ENCODE data around the gene PJA2. TPM values are rescaled to one million over a fixed set of nuclear protein-coding genes. Genes with fewer than 3 reads are reported as not detected.

The PJA2 gene
- total and polyA plus RNA-seq, 2 of the 8 experiments (the other 6 are each of a cell fraction or from before 2014, with no cell fraction given), result 15.3 to 47.7 TPM

GRCh38 chr5:109410389-109411148 lies 795 bp upstream of the PJA2 start (continued):
- TF ChIP-seq CTCF (IDR thresholded peaks at IDR 0.05; ENCODE audit: control extremely low read depth in 1 of 3, insufficient read depth in 1 of 3, low read depth in 1 of 3, low read length in 3 of 3), result no peak
- no peak for TF ChIP-seq SIRT6 (IDR thresholded peaks at IDR 0.05; ENCODE audit: low read length)
- no peak for TF ChIP-seq KDM1A (IDR thresholded peaks at IDR 0.05; ENCODE audit: borderline replicate concordance, low read length)

Measured in H1 (cell line).